SK-N-MC (cell line): ENCODE data around the gene HELZ.

ENCODE experiments used
- EZH2 ChIP-seq: fragments of 200-600 bp; sonication (generic); IDR thresholded peaks from one replicate; pipeline ENCODE4 v1.6.1; 2017; ENCODE audit warnings: antibody characterized with exemption
- FOXP2 ChIP-seq: optimal IDR thresholded peaks from 2 replicates; pipeline ENCODE3; 2011; ENCODE audit warnings: mild to moderate bottlenecking, moderate library complexity; ENCODE audit not compliant: insufficient read depth; ENCODE audit errors: extremely low read length, control extremely low read depth
- POLR2AphosphoS5 ChIP-seq: IDR thresholded peaks from 2 replicates; pipeline ENCODE4 v1.6.1; 2012; ENCODE audit warnings: mild to moderate bottlenecking, low read depth, low read length, borderline replicate concordance

GRCh38 chr17:67210915-67211314 lies 34.1 kb downstream of the HELZ start:
- TF ChIP-seq POLR2AphosphoS5 (no peak), FOXP2 (no peak), EZH2 (no peak)
